Gastrocnemius medialis (tissue), 4 donors: ENCODE results near the gene CD151. TPM values are rescaled to one million over a fixed set of nuclear protein-coding genes. Genes with fewer than 3 reads are reported as not detected.

ENCODE experiments used
- ATAC-seq, 2 donors: fragments of 150-250 bp; one replicate each; pipeline ENCODE4 v1.9.1; 2016
- DNase-seq, 2 donors: peaks; one replicate each; pipeline ENCODE4 v3.0.0-alpha.2; 2019
- H3K27ac ChIP-seq, 4 donors: fragments of 200-600 bp; sonication (generic); 1 replicate in 1 of 4; 2 replicates in 3 of 4; pipeline ENCODE4 v1.5.1; 2016 to 2018; ENCODE audit warnings: mild to moderate bottlenecking in 2 of 4, moderate library complexity in 1 of 4
- H3K27me3 ChIP-seq, 3 donors: fragments of 200-600 bp; sonication (generic) in 2 of 3; 1 replicate in 1 of 3; 2 replicates in 2 of 3; pipeline versions ENCODE4 v1.5.1 to v1.6.0; 2016 to 2019; ENCODE audit warnings: mild to moderate bottlenecking in 1 of 3, moderate library complexity in 1 of 3
- H3K36me3 ChIP-seq, 2 donors: fragments of 200-600 bp; sonication (generic) in 1 of 2; one replicate each; pipeline ENCODE4 v1.5.1; 2017 to 2018
- H3K4me1 ChIP-seq, 2 donors: fragments of 200-600 bp; sonication (generic) in 1 of 2; one replicate each; pipeline ENCODE4 v1.5.1; 2016 to 2017; ENCODE audit warnings: mild to moderate bottlenecking in 2 of 2
- H3K4me3 ChIP-seq, 4 donors: fragments of 200-600 bp; sonication (generic) in 3 of 4; 1 replicate in 1 of 4; 2 replicates in 3 of 4; pipeline ENCODE4 v1.5.1; 2016 to 2019; ENCODE audit warnings: mild to moderate bottlenecking in 2 of 4
- H3K9me3 ChIP-seq, 3 donors: fragments of 200-600 bp; sonication (generic) in 2 of 3; 1 replicate in 1 of 3; 2 replicates in 2 of 3; pipeline ENCODE4 v1.5.1; 2016 to 2019
- POLR2A ChIP-seq, 2 donors: fragments of 450-650 bp; IDR thresholded peaks; one replicate each; pipeline ENCODE4 v1.6.1; 2017; ENCODE audit warnings: antibody characterized with exemption in 2 of 2, mild to moderate bottlenecking in 2 of 2, moderate library complexity in 2 of 2
- in situ Hi-C, 4 donors: fragments of 200-750 bp; cut with MboI; loops; one replicate each; pipeline versions ENCODE4 v1.15.0 to v1.8.0; 2017; ENCODE audit warnings: low sequenced_read_pairs in 4 of 4
- intact Hi-C: fragments of 100-400 bp; cut with DNase I; formaldehyde crosslinking; loops from one replicate; pipeline ENCODE4 v1.15.1; 2023; ENCODE audit warnings: low total_unique reads
- total RNA-seq, 4 donors: library from RNA; depleted of rRNA; stranded (reverse); fragments of >200 nt; gene quantifications; one replicate each; pipeline versions ENCODE4 v1.1.0 to v1.2.3, GENCODE V29; 2016
- TF ChIP-seq, protein P1 (sequence below), 5 experiments: fragments of 450-650 bp in 3 of 5; fragments of 200-600 bp in 2 of 5; sonication (generic) in 2 of 5; IDR thresholded peaks in 4 of 5; conservative IDR thresholded peaks in 1 of 5; 1 replicate in 4 of 5; 2 replicates in 1 of 5; pipeline ENCODE4 v1.5.1; 2016 to 2019; ENCODE audit warnings: antibody characterized with exemption in 5 of 5, mild to moderate bottlenecking in 3 of 5, moderate library complexity in 3 of 5

The CD151 gene
- total RNA-seq, 4 donors from 2014 or later, result 77.0 to 206 (median 169) TPM

DNA sequence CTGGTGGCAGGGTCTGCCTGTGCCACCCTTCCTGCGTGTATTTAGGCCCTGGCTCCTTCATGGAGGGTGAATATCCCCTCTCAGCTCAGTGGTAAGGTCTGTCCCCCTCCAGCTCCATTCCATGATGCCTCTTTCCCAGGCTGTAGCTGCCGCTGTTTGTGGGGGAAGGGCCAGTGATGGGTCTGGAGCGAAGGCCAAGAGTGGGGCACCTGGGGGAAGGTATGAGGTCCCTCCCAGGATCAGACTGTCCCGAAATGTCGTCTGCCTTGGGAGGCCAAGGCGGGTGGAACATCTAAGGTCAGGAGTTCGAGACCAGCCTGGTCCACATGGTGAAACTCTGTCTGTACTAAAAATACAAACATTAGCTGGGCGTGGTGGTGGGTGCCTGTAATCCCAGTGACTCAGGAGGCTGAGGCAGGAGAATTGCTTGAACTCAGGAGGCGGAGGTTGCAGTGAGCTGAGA, 1.1 kb downstream of the CD151 start:
- H3K4me1 ChIP-seq, result peaks cover 19 to 33% of the 10 kb centered on the region in 2 donors
- peak overlapping the region; percentile 63 to 81 (median 68) for H3K4me3 ChIP-seq
- peaks cover 0 to 32% of the 10 kb centered on the region in 2 donors for H3K36me3 ChIP-seq
- DNase-seq (peak in 1 of 2 donors; percentile 68), ATAC-seq (peak in 1 of 2 donors; percentile 5)
- in situ Hi-C loops, result no loop called here
- TF ChIP-seq, protein P1, sequence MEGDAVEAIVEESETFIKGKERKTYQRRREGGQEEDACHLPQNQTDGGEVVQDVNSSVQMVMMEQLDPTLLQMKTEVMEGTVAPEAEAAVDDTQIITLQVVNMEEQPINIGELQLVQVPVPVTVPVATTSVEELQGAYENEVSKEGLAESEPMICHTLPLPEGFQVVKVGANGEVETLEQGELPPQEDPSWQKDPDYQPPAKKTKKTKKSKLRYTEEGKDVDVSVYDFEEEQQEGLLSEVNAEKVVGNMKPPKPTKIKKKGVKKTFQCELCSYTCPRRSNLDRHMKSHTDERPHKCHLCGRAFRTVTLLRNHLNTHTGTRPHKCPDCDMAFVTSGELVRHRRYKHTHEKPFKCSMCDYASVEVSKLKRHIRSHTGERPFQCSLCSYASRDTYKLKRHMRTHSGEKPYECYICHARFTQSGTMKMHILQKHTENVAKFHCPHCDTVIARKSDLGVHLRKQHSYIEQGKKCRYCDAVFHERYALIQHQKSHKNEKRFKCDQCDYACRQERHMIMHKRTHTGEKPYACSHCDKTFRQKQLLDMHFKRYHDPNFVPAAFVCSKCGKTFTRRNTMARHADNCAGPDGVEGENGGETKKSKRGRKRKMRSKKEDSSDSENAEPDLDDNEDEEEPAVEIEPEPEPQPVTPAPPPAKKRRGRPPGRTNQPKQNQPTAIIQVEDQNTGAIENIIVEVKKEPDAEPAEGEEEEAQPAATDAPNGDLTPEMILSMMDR (IDR thresholded peaks at IDR 0.05 in 4 of 5, conservative IDR thresholded peaks at IDR 0.05 in 1 of 5), result no peak
- TF ChIP-seq POLR2A (IDR thresholded peaks at IDR 0.05), result no peak
- no peaks in the 10 kb centered on the region for H3K9me3 ChIP-seq
- peaks cover 13 to 19% (median 14%) of the 10 kb centered on the region in 3 donors for H3K27me3 ChIP-seq
- intact Hi-C loops, result loop anchor here (1.0 kb wide), 1 partner anchor 7 kb away; no protein-coding TSS in a partner anchor
- peak overlapping the region; percentile 84 to 97 (median 88) for H3K27ac ChIP-seq

- ATAC-seq, result peak in 1 of 2 donors; percentile 50
- peaks cover 7 to 12% (median 8%) of the 10 kb centered on the region in 3 donors for H3K27me3 ChIP-seq
- intact Hi-C loops (no loop called here), in situ Hi-C loops (no loop called here)
- peaks cover 19 to 30% of the 10 kb centered on the region in 2 donors for H3K4me1 ChIP-seq
- H3K36me3 ChIP-seq, result peaks cover 0 to 40% of the 10 kb centered on the region in 2 donors
- no peaks in the 10 kb centered on the region for H3K9me3 ChIP-seq
- peak in 1 of 2 donors; percentile 87 for DNase-seq
- peak overlapping the region; percentile 29 to 81 (median 68) for H3K4me3 ChIP-seq
- peak overlapping the region; percentile 84 to 97 (median 88) for H3K27ac ChIP-seq
- TF ChIP-seq POLR2A (IDR thresholded peaks at IDR 0.05), result peak; percentile 37 to 52
- TF ChIP-seq, protein P1 (IDR thresholded peaks at IDR 0.05 in 4 of 5, conservative IDR thresholded peaks at IDR 0.05 in 1 of 5), result peak in 1 of 5 experiments; percentile 8
These were observed 1.9 kb downstream of the CD151 start for GRCh38 chr11:834371-835316.

DNA sequence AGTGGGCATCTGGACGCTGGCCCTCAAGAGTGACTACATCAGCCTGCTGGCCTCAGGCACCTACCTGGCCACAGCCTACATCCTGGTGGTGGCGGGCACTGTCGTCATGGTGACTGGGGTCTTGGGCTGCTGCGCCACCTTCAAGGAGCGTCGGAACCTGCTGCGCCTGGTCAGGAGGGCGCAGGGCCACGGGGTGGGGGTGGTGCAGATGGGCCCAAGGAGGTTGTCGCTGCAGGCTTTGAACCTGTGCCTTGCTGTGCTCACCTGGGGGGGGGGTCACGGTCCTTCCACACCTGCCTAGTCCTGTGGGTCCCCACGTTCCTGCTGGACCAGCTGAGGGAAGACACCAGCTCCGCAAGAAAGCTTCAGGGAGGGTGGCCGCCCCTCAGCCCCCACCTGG, 3.5 kb downstream of the CD151 start:
- peaks cover 0 to 45% of the 10 kb centered on the region in 2 donors for H3K36me3 ChIP-seq
- in situ Hi-C loops (no loop called here), intact Hi-C loops (no loop called here)
- peak overlapping the region in 3 of 4 donors; percentile 85 to 97 (median 92) for H3K27ac ChIP-seq
- no peaks in the 10 kb centered on the region for H3K9me3 ChIP-seq
- ATAC-seq, result no peak
- H3K27me3 ChIP-seq, result peaks cover 0 to 1% (median 0%) of the 10 kb centered on the region in 3 donors
- H3K4me3 ChIP-seq, result no peak overlapping the region
- DNase-seq, result no peak
- H3K4me1 ChIP-seq, result peaks cover 29 to 39% of the 10 kb centered on the region in 2 donors
- TF ChIP-seq, protein P1 (IDR thresholded peaks at IDR 0.05 in 4 of 5, conservative IDR thresholded peaks at IDR 0.05 in 1 of 5), result no peak
- TF ChIP-seq POLR2A (IDR thresholded peaks at IDR 0.05), result no peak

DNA sequence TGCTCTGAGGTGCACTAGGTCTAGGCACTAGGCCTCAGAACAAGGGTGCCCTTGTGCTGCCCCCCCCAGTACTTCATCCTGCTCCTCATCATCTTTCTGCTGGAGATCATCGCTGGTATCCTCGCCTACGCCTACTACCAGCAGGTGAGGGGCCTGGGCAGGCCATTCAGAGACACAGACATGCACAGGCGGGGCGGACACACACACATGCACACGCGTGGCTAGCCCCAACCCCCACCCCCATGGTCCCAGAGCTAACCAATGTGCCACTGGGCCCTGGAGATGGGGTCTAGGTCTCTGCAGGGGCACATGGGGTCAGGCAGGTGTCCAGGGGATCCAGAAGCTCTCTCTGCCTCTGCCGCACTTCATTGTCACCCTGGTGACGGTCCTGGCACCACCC, 3.9 kb downstream of the CD151 start:
- peaks cover 33 to 43% of the 10 kb centered on the region in 2 donors for H3K4me1 ChIP-seq
- H3K27me3 ChIP-seq, result no peaks in the 10 kb centered on the region

More for the DNA sequence above, 3.9 kb downstream of the CD151 start:
- intact Hi-C loops (no loop called here), in situ Hi-C loops (no loop called here)
- no peak for TF ChIP-seq POLR2A (IDR thresholded peaks at IDR 0.05)
- TF ChIP-seq, protein P1 (IDR thresholded peaks at IDR 0.05 in 4 of 5, conservative IDR thresholded peaks at IDR 0.05 in 1 of 5), result no peak
- no peak for DNase-seq
- no peak for ATAC-seq
- peaks cover 0 to 45% of the 10 kb centered on the region in 2 donors for H3K36me3 ChIP-seq
- peak overlapping the region in 3 of 4 donors; percentile 3 to 97 (median 92) for H3K27ac ChIP-seq
- no peaks in the 10 kb centered on the region for H3K9me3 ChIP-seq
- H3K4me3 ChIP-seq, result no peak overlapping the region
